K562 (cell line): Measurements from ENCODE around the gene PRSS57. TPM values are rescaled to one million over a fixed set of nuclear protein-coding genes. Genes with fewer than 3 reads are reported as not detected.

Source experiments
- CBFA2T2 ChIP-seq: fragments of 450-650 bp; conservative IDR thresholded peaks from 2 replicates; pipeline ENCODE4 v1.6.1; 2017; ENCODE audit warnings: mild to moderate bottlenecking
- GABPB1 ChIP-seq: sonication (generic); formaldehyde crosslinking; IDR thresholded peaks from 2 replicates; pipeline ENCODE4 v1.8.0; 2022; ENCODE audit warnings: mild to moderate bottlenecking, missing genetic modification reagents
- JUN ChIP-seq, 2 experiments: sonication (generic) in 1 of 2; formaldehyde crosslinking in 1 of 2; IDR thresholded peaks; 2 replicates each; pipeline versions ENCODE4 v1.6.1 to v1.8.0; 2012 to 2022; ENCODE audit warnings: borderline replicate concordance in 2 of 2, mild to moderate bottlenecking in 2 of 2, improper control_type of control experiment in 1 of 2, low read depth in 1 of 2, low read length in 1 of 2, missing genetic modification reagents in 1 of 2
- MTA3 ChIP-seq: fragments of 450-650 bp; formaldehyde crosslinking; IDR thresholded peaks from 2 replicates; pipeline ENCODE4 v1.6.1; 2017; ENCODE audit warnings: mild to moderate bottlenecking, borderline replicate concordance
- TBP ChIP-seq: optimal IDR thresholded peaks from 2 replicates; pipeline ENCODE3; 2011; ENCODE audit warnings: low read depth, low read length, improper control_type of control experiment
- TOE1 ChIP-seq, 2 experiments: fragments of 450-650 bp in 1 of 2; sonication (generic) in 1 of 2; formaldehyde crosslinking in 1 of 2; IDR thresholded peaks; 2 replicates each; pipeline versions ENCODE4 v1.7.1 to v1.8.0; 2016 to 2022; ENCODE audit warnings: borderline replicate concordance in 2 of 2, mild to moderate bottlenecking in 2 of 2, antibody characterized with exemption in 1 of 2, inconsistent platforms in 1 of 2, low read depth in 1 of 2, missing genetic modification reagents in 1 of 2, moderate library complexity in 1 of 2
- TRIM28 ChIP-seq: fragments of 450-650 bp; IDR thresholded peaks from 2 replicates; pipeline ENCODE4 v1.6.1; 2017
- ZNF445 ChIP-seq: fragments of 250-450 bp; sonication (Bioruptor Pico); IDR thresholded peaks from 2 replicates; pipeline ENCODE4 v1.4.0; 2020; ENCODE audit warnings: low read depth, mild to moderate bottlenecking, moderate library complexity
- polyA plus RNA-seq, 8 experiments: library from polyadenylated mRNA; depleted of rRNA in 4 of 8; stranded (reverse) in 5 of 8; unstranded in 3 of 8; fragments of >200 nt; fragmentation: Nextera tagmentation in 2 of 8; fragmentation: Illumina TruSeq in 1 of 8; extraction: Ambion mirVana in 2 of 8; extraction: Trizol in 1 of 8; gene quantifications; 2 replicates each; pipeline versions ENCODE4 v1.2.1 to v1.2.3, GENCODE V29; 2011 to 2014; ENCODE audit warnings: inconsistent platforms in 1 of 8, missing spikeins in 1 of 8
- total RNA-seq, 7 experiments: library from RNA; depleted of rRNA in 6 of 7; stranded (reverse); fragments of >200 nt in 6 of 7; fragmentation: Illumina TruSeq in 2 of 7; extraction: Trizol in 2 of 7; gene quantifications; 2 replicates each; pipeline versions ENCODE4 v1.2.1 to v1.2.3, GENCODE V29; 2011 to 2021; ENCODE audit warnings: low replicate concordance in 1 of 7
- TF ChIP-seq, protein P1 (sequence below): sonication (generic); formaldehyde crosslinking; IDR thresholded peaks from 2 replicates; pipeline ENCODE4 v1.8.1; 2023; ENCODE audit warnings: missing genetic modification reagents, mild to moderate bottlenecking, borderline replicate concordance
- TF ChIP-seq, protein P2 (sequence below): fragments of 250-450 bp; sonication (Bioruptor Pico); IDR thresholded peaks from 2 replicates; pipeline ENCODE4 v1.9.0; 2021; ENCODE audit warnings: mild to moderate bottlenecking
- TF ChIP-seq, protein P3 (sequence below), 2 experiments: fragments of 450-650 bp; IDR thresholded peaks; 2 replicates each; pipeline ENCODE4 v1.6.1; 2016
- TF ChIP-seq, protein P4 (sequence below): sonication (generic); formaldehyde crosslinking; IDR thresholded peaks from 2 replicates; pipeline ENCODE4 v1.8.0; 2022; ENCODE audit warnings: mild to moderate bottlenecking, missing genetic modification reagents
- TF ChIP-seq, protein P5 (sequence below): fragments of 250-450 bp; sonication (Bioruptor Pico); IDR thresholded peaks from 2 replicates; pipeline ENCODE4 v1.5.0; 2021; ENCODE audit warnings: mild to moderate bottlenecking, borderline replicate concordance

Gene PRSS57
- total and polyA plus RNA-seq, 9 of the 15 experiments (the other 6 are each of a cell fraction or from before 2014, with no cell fraction given) = 0.06 to 2.5 (median 1.3) TPM; not detected in 3

DNA sequence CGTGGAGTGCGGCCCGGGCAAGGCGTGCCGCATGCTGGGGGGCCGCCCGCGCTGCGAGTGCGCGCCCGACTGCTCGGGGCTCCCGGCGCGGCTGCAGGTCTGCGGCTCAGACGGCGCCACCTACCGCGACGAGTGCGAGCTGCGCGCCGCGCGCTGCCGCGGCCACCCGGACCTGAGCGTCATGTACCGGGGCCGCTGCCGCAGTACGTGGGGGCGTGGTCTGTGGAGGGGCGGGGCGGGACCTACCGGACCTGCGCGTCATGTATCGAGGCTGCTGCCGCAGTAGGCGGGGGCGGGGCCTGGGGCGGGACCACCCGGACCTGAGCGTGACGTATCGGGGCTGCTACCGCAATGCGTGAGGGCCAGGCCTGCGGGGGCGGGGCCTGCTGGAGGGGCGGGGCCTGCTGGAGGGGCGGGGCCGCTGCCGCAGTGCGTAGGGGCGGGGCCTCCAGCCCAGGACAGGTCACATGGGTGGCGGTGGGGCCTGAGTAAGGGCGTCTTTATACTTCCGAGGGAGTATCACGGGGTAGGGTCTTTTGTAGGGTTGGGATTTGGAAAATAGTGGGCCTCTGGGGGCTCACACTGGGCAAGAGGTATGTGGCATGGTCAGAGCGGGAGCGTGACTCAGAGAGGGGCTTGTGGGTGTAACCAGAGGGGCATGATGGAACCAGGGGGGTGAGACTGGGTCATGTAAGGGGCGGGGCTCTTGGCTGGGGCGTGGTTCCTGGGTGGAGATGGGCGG, 14.8 kb downstream of the PRSS57 start (continued):
- TF ChIP-seq JUN (IDR thresholded peaks at IDR 0.05; ENCODE audit: borderline replicate concordance, low read depth, low read length) = 0 out of 2 replicates have a peak, but pooled peaks have one; percentile 5
- TF ChIP-seq JUN (CRISPR knock-in tag; IDR thresholded peaks at IDR 0.05; ENCODE audit: borderline replicate concordance) = no peak
- TF ChIP-seq, protein P1, sequence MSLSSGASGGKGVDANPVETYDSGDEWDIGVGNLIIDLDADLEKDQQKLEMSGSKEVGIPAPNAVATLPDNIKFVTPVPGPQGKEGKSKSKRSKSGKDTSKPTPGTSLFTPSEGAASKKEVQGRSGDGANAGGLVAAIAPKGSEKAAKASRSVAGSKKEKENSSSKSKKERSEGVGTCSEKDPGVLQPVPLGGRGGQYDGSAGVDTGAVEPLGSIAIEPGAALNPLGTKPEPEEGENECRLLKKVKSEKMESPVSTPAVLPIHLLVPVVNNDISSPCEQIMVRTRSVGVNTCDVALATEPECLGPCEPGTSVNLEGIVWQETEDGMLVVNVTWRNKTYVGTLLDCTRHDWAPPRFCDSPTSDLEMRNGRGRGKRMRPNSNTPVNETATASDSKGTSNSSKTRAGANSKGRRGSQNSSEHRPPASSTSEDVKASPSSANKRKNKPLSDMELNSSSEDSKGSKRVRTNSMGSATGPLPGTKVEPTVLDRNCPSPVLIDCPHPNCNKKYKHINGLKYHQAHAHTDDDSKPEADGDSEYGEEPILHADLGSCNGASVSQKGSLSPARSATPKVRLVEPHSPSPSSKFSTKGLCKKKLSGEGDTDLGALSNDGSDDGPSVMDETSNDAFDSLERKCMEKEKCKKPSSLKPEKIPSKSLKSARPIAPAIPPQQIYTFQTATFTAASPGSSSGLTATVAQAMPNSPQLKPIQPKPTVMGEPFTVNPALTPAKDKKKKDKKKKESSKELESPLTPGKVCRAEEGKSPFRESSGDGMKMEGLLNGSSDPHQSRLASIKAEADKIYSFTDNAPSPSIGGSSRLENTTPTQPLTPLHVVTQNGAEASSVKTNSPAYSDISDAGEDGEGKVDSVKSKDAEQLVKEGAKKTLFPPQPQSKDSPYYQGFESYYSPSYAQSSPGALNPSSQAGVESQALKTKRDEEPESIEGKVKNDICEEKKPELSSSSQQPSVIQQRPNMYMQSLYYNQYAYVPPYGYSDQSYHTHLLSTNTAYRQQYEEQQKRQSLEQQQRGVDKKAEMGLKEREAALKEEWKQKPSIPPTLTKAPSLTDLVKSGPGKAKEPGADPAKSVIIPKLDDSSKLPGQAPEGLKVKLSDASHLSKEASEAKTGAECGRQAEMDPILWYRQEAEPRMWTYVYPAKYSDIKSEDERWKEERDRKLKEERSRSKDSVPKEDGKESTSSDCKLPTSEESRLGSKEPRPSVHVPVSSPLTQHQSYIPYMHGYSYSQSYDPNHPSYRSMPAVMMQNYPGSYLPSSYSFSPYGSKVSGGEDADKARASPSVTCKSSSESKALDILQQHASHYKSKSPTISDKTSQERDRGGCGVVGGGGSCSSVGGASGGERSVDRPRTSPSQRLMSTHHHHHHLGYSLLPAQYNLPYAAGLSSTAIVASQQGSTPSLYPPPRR = peak; percentile 43; the same call in 1 of the 2 replicates
- TF ChIP-seq, protein P2, sequence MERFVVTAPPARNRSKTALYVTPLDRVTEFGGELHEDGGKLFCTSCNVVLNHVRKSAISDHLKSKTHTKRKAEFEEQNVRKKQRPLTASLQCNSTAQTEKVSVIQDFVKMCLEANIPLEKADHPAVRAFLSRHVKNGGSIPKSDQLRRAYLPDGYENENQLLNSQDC = no peak
- TF ChIP-seq GABPB1 (CRISPR knock-in tag) = no peak; the same call in 1 of the 2 replicates
- TF ChIP-seq TBP = peak; percentile 60
- TF ChIP-seq TRIM28 = no peak
- TF ChIP-seq, protein P3, sequence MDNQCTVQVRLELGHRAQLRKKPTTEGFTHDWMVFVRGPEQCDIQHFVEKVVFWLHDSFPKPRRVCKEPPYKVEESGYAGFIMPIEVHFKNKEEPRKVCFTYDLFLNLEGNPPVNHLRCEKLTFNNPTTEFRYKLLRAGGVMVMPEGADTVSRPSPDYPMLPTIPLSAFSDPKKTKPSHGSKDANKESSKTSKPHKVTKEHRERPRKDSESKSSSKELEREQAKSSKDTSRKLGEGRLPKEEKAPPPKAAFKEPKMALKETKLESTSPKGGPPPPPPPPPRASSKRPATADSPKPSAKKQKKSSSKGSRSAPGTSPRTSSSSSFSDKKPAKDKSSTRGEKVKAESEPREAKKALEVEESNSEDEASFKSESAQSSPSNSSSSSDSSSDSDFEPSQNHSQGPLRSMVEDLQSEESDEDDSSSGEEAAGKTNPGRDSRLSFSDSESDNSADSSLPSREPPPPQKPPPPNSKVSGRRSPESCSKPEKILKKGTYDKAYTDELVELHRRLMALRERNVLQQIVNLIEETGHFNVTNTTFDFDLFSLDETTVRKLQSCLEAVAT (IDR thresholded peaks at IDR 0.05) = peak in 1 of 2 experiments; percentile 40; a peak in 1 of 4 replicates
- TF ChIP-seq MTA3 = peak; percentile 47
- TF ChIP-seq, protein P4, sequence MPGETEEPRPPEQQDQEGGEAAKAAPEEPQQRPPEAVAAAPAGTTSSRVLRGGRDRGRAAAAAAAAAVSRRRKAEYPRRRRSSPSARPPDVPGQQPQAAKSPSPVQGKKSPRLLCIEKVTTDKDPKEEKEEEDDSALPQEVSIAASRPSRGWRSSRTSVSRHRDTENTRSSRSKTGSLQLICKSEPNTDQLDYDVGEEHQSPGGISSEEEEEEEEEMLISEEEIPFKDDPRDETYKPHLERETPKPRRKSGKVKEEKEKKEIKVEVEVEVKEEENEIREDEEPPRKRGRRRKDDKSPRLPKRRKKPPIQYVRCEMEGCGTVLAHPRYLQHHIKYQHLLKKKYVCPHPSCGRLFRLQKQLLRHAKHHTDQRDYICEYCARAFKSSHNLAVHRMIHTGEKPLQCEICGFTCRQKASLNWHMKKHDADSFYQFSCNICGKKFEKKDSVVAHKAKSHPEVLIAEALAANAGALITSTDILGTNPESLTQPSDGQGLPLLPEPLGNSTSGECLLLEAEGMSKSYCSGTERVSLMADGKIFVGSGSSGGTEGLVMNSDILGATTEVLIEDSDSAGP (CRISPR knock-in tag) = no peak
- TF ChIP-seq TOE1 (IDR thresholded peaks at IDR 0.05; ENCODE audit: borderline replicate concordance) = peak; percentile 88
- 0 out of 2 replicates have a peak, but pooled peaks have one; percentile 59 for TF ChIP-seq TOE1 (CRISPR knock-in tag; IDR thresholded peaks at IDR 0.05; ENCODE audit: borderline replicate concordance, low read depth)
- 0 out of 2 replicates have a peak, but pooled peaks have one; percentile 26 for TF ChIP-seq ZNF445 (CRISPR knock-in tag)
- TF ChIP-seq, protein P5, sequence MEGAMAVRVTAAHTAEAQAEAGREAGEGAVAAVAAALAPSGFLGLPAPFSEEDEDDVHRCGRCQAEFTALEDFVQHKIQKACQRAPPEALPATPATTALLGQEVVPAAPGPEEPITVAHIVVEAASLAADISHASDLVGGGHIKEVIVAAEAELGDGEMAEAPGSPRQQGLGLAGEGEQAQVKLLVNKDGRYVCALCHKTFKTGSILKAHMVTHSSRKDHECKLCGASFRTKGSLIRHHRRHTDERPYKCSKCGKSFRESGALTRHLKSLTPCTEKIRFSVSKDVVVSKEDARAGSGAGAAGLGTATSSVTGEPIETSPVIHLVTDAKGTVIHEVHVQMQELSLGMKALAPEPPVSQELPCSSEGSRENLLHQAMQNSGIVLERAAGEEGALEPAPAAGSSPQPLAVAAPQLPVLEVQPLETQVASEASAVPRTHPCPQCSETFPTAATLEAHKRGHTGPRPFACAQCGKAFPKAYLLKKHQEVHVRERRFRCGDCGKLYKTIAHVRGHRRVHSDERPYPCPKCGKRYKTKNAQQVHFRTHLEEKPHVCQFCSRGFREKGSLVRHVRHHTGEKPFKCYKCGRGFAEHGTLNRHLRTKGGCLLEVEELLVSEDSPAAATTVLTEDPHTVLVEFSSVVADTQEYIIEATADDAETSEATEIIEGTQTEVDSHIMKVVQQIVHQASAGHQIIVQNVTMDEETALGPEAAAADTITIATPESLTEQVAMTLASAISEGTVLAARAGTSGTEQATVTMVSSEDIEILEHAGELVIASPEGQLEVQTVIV = 0 out of 2 replicates have a peak, but pooled peaks have one; percentile 31
- TF ChIP-seq CBFA2T2 = peak; percentile 40
